ENCODE measurements around the gene USP30. TPM values are rescaled to one million over a fixed set of nuclear protein-coding genes. Genes with fewer than 3 reads are reported as not detected.
A peak's percentile ranks its signal among the peaks of the same experiment; 100 is the strongest.
"Not testable (repeated sequence)": the region's sequence is repeated elsewhere in the genome, so short reads cannot be mapped to it uniquely, and the experiment has no call there.

USP30 gene
- total RNA-seq, 2 experiments from 2014 or later, result 21.8 to 23.0 TPM

DNA sequence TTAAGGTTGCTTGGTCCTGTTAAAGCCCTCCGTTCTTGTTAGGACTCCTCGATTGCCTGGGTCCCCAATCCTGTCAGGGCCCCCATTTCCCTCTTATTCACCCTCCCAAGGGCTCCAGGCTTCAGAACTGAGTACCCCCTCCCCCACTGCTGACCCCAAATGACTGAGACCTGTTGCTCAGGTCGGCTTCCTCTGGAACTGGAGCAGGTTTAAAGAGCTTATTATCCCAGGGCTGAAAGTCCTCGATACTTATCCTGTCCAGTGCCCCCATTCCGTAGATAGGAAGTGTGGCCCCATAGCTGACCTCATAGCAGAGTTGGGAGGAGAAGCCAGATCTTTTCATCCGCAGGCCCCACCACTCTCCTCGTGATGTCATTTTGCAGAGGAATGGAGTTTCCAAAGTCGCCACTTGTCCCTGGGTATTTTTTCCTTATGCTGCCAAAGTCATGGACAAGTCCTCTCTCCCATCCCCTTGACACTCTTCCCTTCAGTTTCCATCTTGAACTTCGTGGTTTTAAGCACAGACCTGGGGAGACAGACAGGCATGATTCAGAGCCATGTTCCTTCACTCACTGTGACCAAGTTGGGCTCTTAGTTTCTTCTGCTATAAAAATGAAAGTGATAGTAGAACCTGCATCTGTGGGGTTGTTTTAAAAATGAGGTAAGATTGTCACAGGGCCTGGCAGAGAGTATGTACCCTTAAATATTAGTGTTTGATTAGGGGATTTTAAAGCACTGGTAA, 1.2 kb downstream of the USP30 start:
- Mint-ChIP-seq H3K36me3 (ENCODE audit: low read depth) (peaks cover 38% of the 10 kb centered on the region), H3K4me3 (peak overlapping the region; percentile 98), H3K27me3 (no peaks in the 10 kb centered on the region), H3K9me3 (no peaks in the 10 kb centered on the region), H3K4me1 (ENCODE audit: low read depth) (peaks cover 13% of the 10 kb centered on the region), H3K27ac (peak overlapping the region; percentile 86)
- CTCF ChIA-PET, result interaction anchor here (3.8 kb wide), 1 partner anchor 40 kb away, joined by 31 read pairs; the partner anchor contains the start of gene ALKBH2
- no peaks in the 10 kb centered on the region for H3K27me3 ChIP-seq (ENCODE audit: control insufficient read depth in 1 of 2, insufficient read depth in 2 of 2, low read length in 2 of 2)
- intact Hi-C loops (cut with DNase I, micrococcal nuclease), result loop anchor here (1.0 to 10.0 kb wide), 12 partner anchors 39 to 1369 kb away; partner anchors contain the start of genes ALKBH2 (in 2 of the 2), SART3 (in 2 of the 2), C12orf76 (in 1 of the 2) and FAM222A (in 1 of the 2)
- ATAC-seq (ENCODE audit: poor library complexity) (peak; percentile 62), DNase-seq (peak in 7 of 14 experiments; percentile 8 to 81 (median 43))
- peaks cover 6% of the 10 kb centered on the region for H3K36me3 ChIP-seq (ENCODE audit: insufficient read depth, low read length)
- peaks cover 23% of the 10 kb centered on the region for H3K4me1 ChIP-seq (ENCODE audit: insufficient read depth, low read length)
- peak overlapping the region; percentile 87 for H3K27ac ChIP-seq (ENCODE audit: low read depth in 1 of 2, low read length in 2 of 2)
- H3K9me3 ChIP-seq (ENCODE audit: control insufficient read depth in 1 of 2, insufficient read depth in 1 of 2, low read length in 2 of 2), result no peaks in the 10 kb centered on the region
- peak overlapping the region; percentile 92 for H3K4me3 ChIP-seq (ENCODE audit: low read length)
- TF ChIP-seq, protein P1, sequence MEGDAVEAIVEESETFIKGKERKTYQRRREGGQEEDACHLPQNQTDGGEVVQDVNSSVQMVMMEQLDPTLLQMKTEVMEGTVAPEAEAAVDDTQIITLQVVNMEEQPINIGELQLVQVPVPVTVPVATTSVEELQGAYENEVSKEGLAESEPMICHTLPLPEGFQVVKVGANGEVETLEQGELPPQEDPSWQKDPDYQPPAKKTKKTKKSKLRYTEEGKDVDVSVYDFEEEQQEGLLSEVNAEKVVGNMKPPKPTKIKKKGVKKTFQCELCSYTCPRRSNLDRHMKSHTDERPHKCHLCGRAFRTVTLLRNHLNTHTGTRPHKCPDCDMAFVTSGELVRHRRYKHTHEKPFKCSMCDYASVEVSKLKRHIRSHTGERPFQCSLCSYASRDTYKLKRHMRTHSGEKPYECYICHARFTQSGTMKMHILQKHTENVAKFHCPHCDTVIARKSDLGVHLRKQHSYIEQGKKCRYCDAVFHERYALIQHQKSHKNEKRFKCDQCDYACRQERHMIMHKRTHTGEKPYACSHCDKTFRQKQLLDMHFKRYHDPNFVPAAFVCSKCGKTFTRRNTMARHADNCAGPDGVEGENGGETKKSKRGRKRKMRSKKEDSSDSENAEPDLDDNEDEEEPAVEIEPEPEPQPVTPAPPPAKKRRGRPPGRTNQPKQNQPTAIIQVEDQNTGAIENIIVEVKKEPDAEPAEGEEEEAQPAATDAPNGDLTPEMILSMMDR (IDR thresholded peaks at IDR 0.05), result no peak
- POLR2A ChIA-PET, result interaction anchor here (0.9 to 2.8 kb wide), 6 partner anchors 8 to 492 kb away, joined by 3 to 13 read pairs (median 6); partner anchors contain the start of genes ISCU and SSH1

GRCh38 chr12:109054124-109054513, 1.7 kb downstream of the USP30 start:
- Mint-ChIP-seq H3K4me1 (ENCODE audit: low read depth) (peaks cover 13% of the 10 kb centered on the region), H3K4me3 (peak overlapping the region; percentile 98), H3K27ac (peak overlapping the region; percentile 86), H3K36me3 (ENCODE audit: low read depth) (peaks cover 42% of the 10 kb centered on the region)
- intact Hi-C loops (cut with DNase I, micrococcal nuclease), result loop anchor here (5.0 to 10.0 kb wide), 9 partner anchors 98 to 1369 kb away; partner anchors contain the start of genes C12orf76 (in 1 of the 2), FAM222A (in 1 of the 2), ISCU (in 1 of the 2) and KCTD10 (in 1 of the 2)
- Histone ChIP-seq H3K4me1 (ENCODE audit: insufficient read depth, low read length) (peaks cover 23% of the 10 kb centered on the region), H3K36me3 (ENCODE audit: insufficient read depth, low read length) (peaks cover 11% of the 10 kb centered on the region), H3K27ac (ENCODE audit: low read depth in 1 of 2, low read length in 2 of 2) (peak overlapping the region; percentile 87), H3K4me3 (ENCODE audit: low read length) (peak overlapping the region; percentile 92)
- not testable (repeated sequence) for H3K27me3 ChIP-seq (ENCODE audit: control insufficient read depth in 1 of 2, insufficient read depth in 2 of 2, low read length in 2 of 2); H3K9me3 Mint-ChIP-seq; H3K27me3 Mint-ChIP-seq; H3K9me3 ChIP-seq (ENCODE audit: control insufficient read depth in 1 of 2, insufficient read depth in 1 of 2, low read length in 2 of 2)
- peak; percentile 9 for ATAC-seq (ENCODE audit: poor library complexity)
- peak in 1 of 14 experiments; percentile 8 for DNase-seq
- CTCF ChIA-PET, result interaction anchor here (0.6 to 3.8 kb wide), 3 partner anchors 11 to 436 kb away, joined by 4 to 31 read pairs (median 5); partner anchors contain the start of gene ALKBH2
- POLR2A ChIA-PET, result interaction anchor here (1.1 to 2.8 kb wide), 3 partner anchors 9 to 492 kb away, joined by 3 to 13 read pairs (median 4); partner anchors contain the start of genes ISCU and SSH1

GRCh38 chr12:109054520-109054919, 2.1 kb downstream of the USP30 start:
- H3K4me1 ChIP-seq (ENCODE audit: insufficient read depth, low read length), result peaks cover 23% of the 10 kb centered on the region
- no peaks in the 10 kb centered on the region for H3K27me3 Mint-ChIP-seq
- peaks cover 11% of the 10 kb centered on the region for H3K36me3 ChIP-seq (ENCODE audit: insufficient read depth, low read length)
- no peaks in the 10 kb centered on the region for H3K9me3 ChIP-seq (ENCODE audit: control insufficient read depth in 1 of 2, insufficient read depth in 1 of 2, low read length in 2 of 2)
- CTCF ChIA-PET, result interaction anchor here (0.6 to 3.8 kb wide), 3 partner anchors 12 to 436 kb away, joined by 4 to 31 read pairs (median 5); partner anchors contain the start of gene ALKBH2
- no peaks in the 10 kb centered on the region for H3K9me3 Mint-ChIP-seq
- peaks cover 42% of the 10 kb centered on the region for H3K36me3 Mint-ChIP-seq (ENCODE audit: low read depth)
- H3K4me3 ChIP-seq (ENCODE audit: low read length), result no peak overlapping the region
- peak overlapping the region; percentile 87 for H3K27ac ChIP-seq (ENCODE audit: low read depth in 1 of 2, low read length in 2 of 2)
- H3K4me1 Mint-ChIP-seq (ENCODE audit: low read depth), result peaks cover 13% of the 10 kb centered on the region
- intact Hi-C loops (cut with DNase I, micrococcal nuclease), result loop anchor here (5.0 to 10.0 kb wide), 9 partner anchors 98 to 1370 kb away; partner anchors contain the start of genes C12orf76 (in 1 of the 2), FAM222A (in 1 of the 2), ISCU (in 1 of the 2) and KCTD10 (in 1 of the 2)
- DNase-seq (no peak), ATAC-seq (ENCODE audit: poor library complexity) (no peak)
- no peaks in the 10 kb centered on the region for H3K27me3 ChIP-seq (ENCODE audit: control insufficient read depth in 1 of 2, insufficient read depth in 2 of 2, low read length in 2 of 2)
- peak overlapping the region; percentile 86 for H3K27ac Mint-ChIP-seq
- H3K4me3 Mint-ChIP-seq, result peak overlapping the region; percentile 30
- POLR2A ChIA-PET, result interaction anchor here (1.1 to 2.8 kb wide), 3 partner anchors 9 to 493 kb away, joined by 3 to 13 read pairs (median 4); partner anchors contain the start of genes ISCU and SSH1
- TF ChIP-seq, protein P1 (IDR thresholded peaks at IDR 0.05), result no peak
